Posterior cingulate gyrus (tissue), 11 donors: ENCODE measurements around the gene GTF2F1.
"Not testable (repeated sequence)": the region's sequence is repeated elsewhere in the genome, so short reads cannot be mapped to it uniquely, and the experiment has no call there.

Experiments used
- DNase-seq, 10 donors: peaks; one replicate each; pipeline versions ENCODE4 v3.0.0 to v3.0.0-alpha.2; 2020 to 2021; ENCODE audit warnings: mixed read lengths in 3 of 10
- intact Hi-C: fragments of 100-400 bp; cut with DNase I; formaldehyde crosslinking; loops from one replicate; pipeline ENCODE4 v1.15.1; 2023

Gene GTF2F1

GRCh38 chr19:6418562-6418932 lies 25.6 kb upstream of the GTF2F1 start:
- DNase-seq: no peak
- intact Hi-C loops: loop anchor here (10.0 kb wide), 1 partner anchor 76 kb away; no protein-coding TSS in a partner anchor

- DNase-seq: peak in 9 of 10 donors; percentile 33 to 95 (median 61)
- intact Hi-C loops: loop anchor here (10.0 kb wide), 1 partner anchor 77 kb away; no protein-coding TSS in a partner anchor
These were observed 25.0 kb upstream of the GTF2F1 start for GRCh38 chr19:6417713-6418561.

DNA sequence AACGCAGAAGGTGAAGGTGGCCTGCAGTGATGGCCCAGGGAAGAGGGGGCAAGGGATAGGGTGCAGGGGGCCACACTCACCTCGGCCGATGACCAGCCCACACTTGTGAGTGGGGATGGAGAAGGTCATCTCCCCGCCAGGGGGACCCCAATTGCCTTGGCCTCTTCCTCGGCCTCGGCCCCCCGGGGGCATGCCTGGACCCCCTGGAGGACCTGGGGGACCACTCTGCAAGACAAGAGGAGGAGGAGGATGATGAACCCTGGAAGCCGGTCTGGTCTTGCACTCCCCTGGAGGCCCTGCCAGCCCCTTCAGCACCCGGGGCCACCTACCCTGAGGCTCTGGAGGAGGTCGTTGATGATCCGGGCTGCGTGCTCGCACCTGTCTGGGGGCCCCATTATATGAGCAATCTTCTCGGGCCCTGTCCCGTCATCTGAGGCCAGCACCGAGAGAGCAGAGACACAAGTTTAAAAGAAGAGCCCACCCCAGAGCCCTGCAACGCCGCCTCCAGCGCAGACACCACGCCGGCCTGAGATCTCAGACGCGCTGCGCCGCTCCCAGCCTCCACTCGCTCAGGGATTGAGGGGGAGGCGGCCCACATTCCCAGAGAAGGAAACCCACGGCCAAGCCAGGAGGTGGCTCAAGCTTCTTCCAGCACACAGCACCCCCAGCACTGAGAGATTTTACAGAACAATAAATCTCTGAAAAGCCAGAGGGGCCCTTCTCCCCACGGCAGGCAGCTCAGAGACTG lies 23.9 kb upstream of the GTF2F1 start:
- intact Hi-C loops: loop anchor here (10.0 kb wide), 1 partner anchor 78 kb away; no protein-coding TSS in a partner anchor
- peak in 3 of 10 donors; percentile 44 to 92 (median 85) for DNase-seq

DNA sequence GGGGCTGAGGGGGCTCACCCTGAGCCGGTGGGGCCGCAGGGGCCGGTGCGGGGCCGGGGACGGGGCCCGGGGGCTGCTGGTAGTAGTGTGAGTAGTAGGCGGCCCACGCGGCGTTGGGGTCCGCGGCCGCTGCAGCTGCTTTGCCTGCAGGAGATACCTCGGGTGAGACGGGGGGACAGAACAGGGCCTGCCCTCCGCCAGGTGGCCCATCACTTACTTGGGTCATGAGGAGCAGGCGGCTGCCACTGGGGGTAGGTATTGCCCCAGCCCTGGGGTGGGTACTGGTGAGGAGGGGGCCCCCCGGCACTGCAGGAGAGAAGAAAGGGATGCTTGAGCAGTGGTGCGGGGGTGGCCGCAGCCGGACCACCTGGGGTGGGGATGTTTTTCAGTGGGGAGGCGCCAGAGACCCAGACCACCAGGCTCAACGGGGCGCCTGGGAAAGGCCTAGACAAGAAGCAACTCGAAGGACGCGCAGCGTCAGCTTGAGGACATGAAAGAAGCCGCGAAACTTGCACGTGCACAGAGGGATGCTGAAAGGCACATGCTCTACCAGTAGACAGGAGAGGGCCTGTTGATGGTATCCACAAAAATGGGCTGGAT lies 22.7 kb upstream of the GTF2F1 start:
- intact Hi-C loops: loop anchor here (10.0 kb wide), 1 partner anchor 79 kb away; no protein-coding TSS in a partner anchor
- peak in 1 of 10 donors; percentile 68 for DNase-seq

- DNase-seq: peak in 1 of 10 donors; percentile 67
- intact Hi-C loops: loop anchor here (10.0 kb wide), 1 partner anchor 80 kb away; no protein-coding TSS in a partner anchor
These were observed 22.0 kb upstream of the GTF2F1 start for GRCh38 chr19:6414793-6415590.

DNA sequence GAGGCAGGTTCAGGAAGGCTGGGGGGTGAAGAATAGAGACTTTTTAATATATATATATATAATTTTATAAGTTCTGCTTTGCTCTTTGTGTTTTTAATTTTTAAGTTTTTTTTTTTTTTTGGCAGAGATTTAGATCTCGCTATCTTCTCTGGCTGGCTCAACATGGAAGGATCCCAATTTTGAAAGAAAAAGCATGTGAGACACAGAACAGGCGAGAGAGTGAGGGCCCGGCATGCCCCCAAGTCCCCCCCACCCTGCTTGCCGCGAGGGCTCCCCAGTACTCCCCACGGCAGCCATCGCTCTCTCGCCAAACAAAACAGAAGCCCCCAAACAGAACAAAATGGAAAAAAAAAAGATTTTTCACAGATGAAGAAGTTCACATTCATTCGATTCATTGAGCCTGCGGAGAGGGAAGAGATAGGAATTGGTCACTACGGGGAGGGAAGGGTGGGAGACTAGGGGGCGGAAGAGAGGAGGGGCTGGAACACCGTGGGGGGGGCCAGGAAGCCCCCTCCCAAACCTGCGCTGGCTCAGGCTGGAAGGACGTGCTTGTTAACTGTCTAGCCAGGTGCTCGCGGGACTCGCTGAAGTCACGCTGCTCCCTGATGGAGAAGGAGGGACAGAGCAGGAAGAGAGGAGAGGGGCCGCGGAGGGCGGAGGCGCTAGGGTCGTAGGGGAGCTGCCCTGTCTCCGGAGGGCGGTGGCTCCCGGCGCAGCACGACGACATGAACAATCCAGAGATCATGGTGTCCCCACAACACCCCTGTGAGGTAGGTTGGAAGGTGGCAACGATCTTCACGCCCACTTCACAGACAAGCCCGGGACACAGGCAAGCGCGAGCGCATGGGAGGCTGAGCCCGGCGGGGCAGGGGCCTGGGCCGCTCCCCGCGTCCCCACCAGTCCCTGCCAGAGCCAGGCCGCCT lies 21.0 kb upstream of the GTF2F1 start:
- no peak for DNase-seq
- intact Hi-C loops: loop anchor here (10.0 kb wide), 1 partner anchor 81 kb away; no protein-coding TSS in a partner anchor

GRCh38 chr19:6413291-6413690 lies 20.3 kb upstream of the GTF2F1 start:
- intact Hi-C loops: loop anchor here (10.0 kb wide), 1 partner anchor 82 kb away; no protein-coding TSS in a partner anchor

DNA sequence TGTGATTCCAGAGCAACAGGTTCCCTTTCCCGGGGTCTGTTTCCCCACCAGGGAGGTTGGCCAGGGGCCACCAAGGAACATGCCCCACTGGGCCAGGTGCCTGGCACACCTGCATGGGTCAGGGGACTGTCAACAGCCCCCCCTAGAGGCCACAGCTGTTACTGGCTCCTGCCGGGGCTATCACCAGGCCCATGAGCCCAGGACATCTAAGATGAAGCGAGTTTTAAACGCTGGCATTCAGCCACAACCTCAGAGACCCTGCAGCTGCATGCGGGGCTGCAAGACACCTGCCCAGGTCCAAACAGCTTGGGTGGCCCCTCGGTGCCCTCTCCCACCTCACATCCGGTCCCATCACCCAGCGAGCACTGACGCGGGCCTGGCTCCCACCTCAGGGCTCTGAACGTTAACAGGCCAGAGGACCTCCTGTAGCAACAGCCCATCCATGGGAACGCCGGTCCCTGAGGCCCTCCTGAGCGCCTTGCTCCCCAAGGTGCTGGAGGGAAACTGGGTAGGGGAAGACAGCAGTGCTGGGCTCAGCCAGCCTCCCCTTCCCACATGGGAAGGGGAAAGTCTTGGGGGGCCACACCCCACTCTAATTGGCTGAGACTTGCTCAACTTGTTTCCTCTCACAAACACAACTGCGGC lies 19.6 kb upstream of the GTF2F1 start:
- intact Hi-C loops: loop anchor here (10.0 kb wide), 1 partner anchor 82 kb away; no protein-coding TSS in a partner anchor
- DNase-seq: peak in 1 of 10 donors; percentile 85

More at GRCh38 chr19:6413291-6413690, 20.3 kb upstream of the GTF2F1 start:
- DNase-seq: no peak

DNA sequence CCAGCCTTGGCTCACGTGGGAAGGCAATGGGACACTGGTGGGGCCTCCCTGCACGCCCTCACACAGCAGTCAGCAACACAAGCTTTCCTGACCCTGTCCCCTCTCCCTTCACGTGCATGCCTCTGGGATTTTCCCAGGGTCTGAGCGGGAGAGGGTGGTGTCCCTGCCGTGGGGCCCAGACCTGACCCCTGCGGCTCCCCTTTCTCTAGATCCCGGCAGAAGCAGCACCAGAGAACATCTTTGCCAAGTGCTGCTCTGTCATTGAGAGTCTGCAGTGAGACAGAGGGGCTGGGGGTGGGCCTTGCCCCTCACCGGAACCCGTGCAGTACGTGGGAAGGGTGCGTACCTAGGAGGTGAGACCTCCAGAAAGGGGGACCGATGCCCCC lies 19.1 kb upstream of the GTF2F1 start:
- intact Hi-C loops: loop anchor here (10.0 kb wide), 1 partner anchor 83 kb away; no protein-coding TSS in a partner anchor
- DNase-seq: no peak

DNA sequence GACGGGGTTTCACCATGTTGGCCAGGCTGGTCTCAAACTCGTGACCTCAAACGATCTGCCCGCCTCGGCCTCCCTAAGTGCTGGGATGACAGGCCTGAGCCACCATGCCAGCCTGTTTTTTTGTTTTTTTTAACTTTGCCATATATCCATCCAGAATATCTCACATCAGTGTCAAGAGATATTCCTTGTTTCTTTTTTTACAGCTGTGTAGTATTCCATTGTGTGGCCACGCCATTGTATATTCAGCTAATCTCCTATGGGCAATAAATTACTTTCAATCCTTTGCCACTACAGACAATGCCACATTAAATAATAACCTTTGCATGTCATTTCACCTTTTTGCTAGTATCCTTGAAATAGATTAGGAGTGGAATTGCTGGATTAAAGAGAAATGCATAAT lies 16.4 kb upstream of the GTF2F1 start:
- DNase-seq: no peak
- intact Hi-C loops: no loop called here

- no peak for DNase-seq
- intact Hi-C loops: no loop called here
These were observed 13.4 kb upstream of the GTF2F1 start for GRCh38 chr19:6406401-6406800.

GRCh38 chr19:6402837-6403608 lies 10.1 kb upstream of the GTF2F1 start:
- intact Hi-C loops: no loop called here
- peak; percentile 63 to 98 (median 80) for DNase-seq

DNA sequence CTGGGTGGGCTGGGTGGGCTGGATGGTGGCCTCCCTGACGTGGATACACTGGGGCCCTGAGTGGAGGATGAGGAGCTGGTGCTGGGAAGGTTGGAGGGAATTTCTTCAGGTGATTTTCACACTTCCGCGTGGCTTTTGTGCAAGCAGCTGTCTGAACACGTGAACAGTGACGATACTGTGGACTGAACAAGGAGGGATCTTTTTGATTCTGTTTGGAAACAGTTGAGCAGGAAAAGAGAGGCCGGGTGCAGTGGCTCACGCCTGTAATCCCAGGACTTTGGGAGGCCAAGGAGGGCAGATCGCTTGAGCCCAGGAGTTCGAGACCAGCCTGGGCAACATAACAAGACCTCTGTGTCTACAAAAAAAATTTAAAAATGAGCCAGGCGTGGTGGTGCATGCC lies 9.1 kb upstream of the GTF2F1 start:
- DNase-seq: no peak
- intact Hi-C loops: no loop called here

GRCh38 chr19:6400062-6400944 lies 7.3 kb upstream of the GTF2F1 start:
- DNase-seq, intact Hi-C loops: not testable (repeated sequence)

GRCh38 chr19:6396305-6396704 lies 3.3 kb upstream of the GTF2F1 start:
- DNase-seq: no peak
- intact Hi-C loops: no loop called here

DNA sequence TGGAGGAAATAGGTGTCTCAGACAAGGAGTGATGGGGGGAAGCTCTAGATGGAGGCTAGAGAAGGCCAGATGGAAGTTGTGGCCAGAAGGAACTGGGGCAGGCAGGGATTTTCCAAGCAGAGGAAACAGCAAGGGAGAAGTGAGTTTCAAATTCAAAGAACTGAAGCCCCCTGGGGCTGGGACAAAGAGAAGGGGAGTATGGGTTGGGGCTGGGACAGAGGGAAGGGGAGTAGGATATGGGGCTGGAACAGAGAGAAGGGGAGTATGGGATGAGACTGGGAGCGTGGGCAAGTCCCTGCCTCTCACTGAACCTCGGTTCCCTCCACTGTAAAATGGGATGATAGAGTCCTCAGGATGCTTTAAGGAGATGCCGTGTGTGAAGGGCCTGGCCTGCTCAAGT lies 1.9 kb upstream of the GTF2F1 start:
- intact Hi-C loops: no loop called here
- DNase-seq: no peak
